HEK293 (cell line): ENCODE results near the gene PARD3B.

ENCODE experiments used
- CTCF ChIA-PET: fragments of 350-600 bp; formaldehyde crosslinking; extraction: SDS; loops from one replicate; lab custom pipeline; 2021; ENCODE audit warnings: antibody characterized with exemption; lab: Yijun Ruan, JAX
- POLR2A ChIA-PET: fragments of 300-600 bp; formaldehyde crosslinking; extraction: SDS; loops from one replicate; lab custom pipeline; 2020; ENCODE audit warnings: antibody characterized with exemption, inconsistent platforms; lab: Yijun Ruan, JAX
- H3K27ac ChIP-seq: fragments of 200-500 bp; sonication (Bioruptor generic); 2 replicates; pipeline ENCODE4 v1.5.1; 2014; ENCODE audit warnings: low read depth, low read length, control low read depth, inconsistent platforms; ENCODE audit errors: extremely low read depth
- H3K36me3 ChIP-seq, 2 experiments: fragments of 200-500 bp in 1 of 2; sonication (Bioruptor generic) in 1 of 2; 1 replicate in 1 of 2; 2 replicates in 1 of 2; pipeline ENCODE4 v1.5.1; 2014 to 2017; ENCODE audit warnings: inconsistent platforms in 2 of 2, low read length in 2 of 2; ENCODE audit not compliant: control insufficient read depth in 2 of 2, insufficient read depth in 1 of 2
- H3K4me1 ChIP-seq: fragments of 200-500 bp; sonication (Bioruptor generic); 2 replicates; pipeline ENCODE4 v1.5.1; 2014; ENCODE audit warnings: mild to moderate bottlenecking, low read length, inconsistent platforms; ENCODE audit not compliant: control insufficient read depth, insufficient read depth
- H3K4me3 ChIP-seq: 2 replicates; pipeline ENCODE4 v1.5.1; 2011; ENCODE audit warnings: low read depth, mild to moderate bottlenecking, control low read depth, low read length, moderate library complexity
- H3K9me3 ChIP-seq: fragments of 200-500 bp; sonication (Bioruptor generic); 2 replicates; pipeline ENCODE4 v1.5.1; 2014; ENCODE audit warnings: low read depth, low read length, inconsistent platforms; ENCODE audit not compliant: control insufficient read depth, insufficient read depth
- BCL11A ChIP-seq: fragments of 450-650 bp; formaldehyde crosslinking; IDR thresholded peaks from 2 replicates; pipeline ENCODE4 v1.5.1; 2016; ENCODE audit warnings: low read depth, missing biosample characterization, missing genetic modification characterization
- HOXC10 ChIP-seq: sonication (generic); formaldehyde crosslinking; IDR thresholded peaks from 2 replicates; pipeline ENCODE4 v1.8.1; 2023; ENCODE audit warnings: mild to moderate bottlenecking, missing genetic modification reagents
- ZBTB48 ChIP-seq: fragments of 450-650 bp; formaldehyde crosslinking; IDR thresholded peaks from 2 replicates; pipeline ENCODE4 v1.5.1; 2016; ENCODE audit warnings: missing biosample characterization, missing genetic modification characterization
- ZBTB8A ChIP-seq: fragments of 450-650 bp; formaldehyde crosslinking; IDR thresholded peaks from 2 replicates; pipeline ENCODE4 v1.5.1; 2016; ENCODE audit warnings: missing biosample characterization, missing genetic modification characterization
- ZIC2 ChIP-seq: fragments of 450-650 bp; formaldehyde crosslinking; IDR thresholded peaks from 2 replicates; pipeline ENCODE4 v1.5.1; 2016; ENCODE audit warnings: missing biosample characterization, missing genetic modification characterization
- ZNF140 ChIP-seq: fragments of 450-650 bp; formaldehyde crosslinking; IDR thresholded peaks from 2 replicates; pipeline ENCODE4 v1.5.1; 2016; ENCODE audit warnings: missing biosample characterization, missing genetic modification characterization
- ZNF211 ChIP-seq: fragments of 450-650 bp; formaldehyde crosslinking; IDR thresholded peaks from 2 replicates; pipeline ENCODE4 v1.5.1; 2016; ENCODE audit warnings: low read depth, missing biosample characterization, missing genetic modification characterization
- ZNF221 ChIP-seq: fragments of 450-650 bp; formaldehyde crosslinking; IDR thresholded peaks from 2 replicates; pipeline ENCODE4 v1.5.1; 2017; ENCODE audit warnings: missing biosample characterization, missing genetic modification characterization, borderline replicate concordance
- ZNF366 ChIP-seq: fragments of 450-650 bp; formaldehyde crosslinking; conservative IDR thresholded peaks from 2 replicates; pipeline ENCODE4 v1.5.1; 2016; ENCODE audit warnings: missing biosample characterization, missing genetic modification characterization
- ZNF37A ChIP-seq: fragments of 450-650 bp; IDR thresholded peaks from 2 replicates; pipeline ENCODE4 v1.5.1; 2018; ENCODE audit warnings: missing biosample characterization, missing genetic modification characterization
- ZNF600 ChIP-seq: fragments of 450-650 bp; formaldehyde crosslinking; IDR thresholded peaks from 2 replicates; pipeline ENCODE4 v1.5.1; 2016; ENCODE audit warnings: missing biosample characterization, missing genetic modification characterization
- ZNF624 ChIP-seq: fragments of 450-650 bp; formaldehyde crosslinking; IDR thresholded peaks from 2 replicates; pipeline ENCODE4 v1.5.1; 2017; ENCODE audit warnings: missing biosample characterization, missing genetic modification characterization
- TF ChIP-seq, protein P1 (sequence below): fragments of 450-650 bp; formaldehyde crosslinking; IDR thresholded peaks from 2 replicates; pipeline ENCODE4 v1.5.1; 2016; ENCODE audit warnings: missing biosample characterization, missing genetic modification characterization
- TF ChIP-seq, protein P2 (sequence below): fragments of 450-650 bp; formaldehyde crosslinking; IDR thresholded peaks from 2 replicates; pipeline ENCODE4 v1.5.1; 2016; ENCODE audit warnings: missing biosample characterization, missing genetic modification characterization
- TF ChIP-seq, protein P3 (sequence below): fragments of 450-650 bp; formaldehyde crosslinking; optimal IDR thresholded peaks from 2 replicates; pipeline ENCODE3; 2016; ENCODE audit warnings: missing biosample characterization, mild to moderate bottlenecking, missing genetic modification characterization
- TF ChIP-seq, protein P4 (sequence below): fragments of 450-650 bp; formaldehyde crosslinking; IDR thresholded peaks from 2 replicates; pipeline ENCODE4 v1.5.1; 2016; ENCODE audit warnings: missing biosample characterization, missing genetic modification characterization
- TF ChIP-seq, protein P5 (sequence below): sonication (generic); formaldehyde crosslinking; IDR thresholded peaks from 2 replicates; pipeline ENCODE4 v1.8.1; 2022; ENCODE audit warnings: mild to moderate bottlenecking, moderate library complexity, missing genetic modification reagents

Gene PARD3B

DNA sequence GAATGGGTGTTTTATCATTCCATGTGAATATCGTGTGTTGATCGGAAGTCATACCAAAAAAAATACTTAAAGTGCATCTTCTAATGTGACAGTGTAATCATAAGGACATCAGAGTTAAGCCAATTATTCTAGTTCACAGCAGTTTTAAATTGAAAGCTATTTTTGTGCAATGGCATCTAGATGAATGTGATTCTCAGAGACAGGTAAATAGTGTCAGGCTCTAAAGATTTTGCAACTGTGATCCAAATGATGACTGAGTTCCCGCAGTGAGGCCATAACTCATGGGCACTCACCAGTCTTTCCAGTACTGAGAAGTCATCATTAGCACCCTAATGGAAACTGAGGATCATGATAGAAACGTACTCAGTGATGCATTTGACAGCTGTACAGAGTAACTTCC lies 542.6 kb downstream of the PARD3B start:
- ChIA-PET POLR2A (no interaction called here), CTCF (no interaction called here)
- Histone ChIP-seq H3K4me3 (no peak overlapping the region), H3K9me3 (no peaks in the 10 kb centered on the region), H3K4me1 (no peaks in the 10 kb centered on the region), H3K36me3 (no peaks in the 10 kb centered on the region), H3K27ac (no peak overlapping the region)
- no peak for TF ChIP-seq ZNF37A
- TF ChIP-seq, protein P1, sequence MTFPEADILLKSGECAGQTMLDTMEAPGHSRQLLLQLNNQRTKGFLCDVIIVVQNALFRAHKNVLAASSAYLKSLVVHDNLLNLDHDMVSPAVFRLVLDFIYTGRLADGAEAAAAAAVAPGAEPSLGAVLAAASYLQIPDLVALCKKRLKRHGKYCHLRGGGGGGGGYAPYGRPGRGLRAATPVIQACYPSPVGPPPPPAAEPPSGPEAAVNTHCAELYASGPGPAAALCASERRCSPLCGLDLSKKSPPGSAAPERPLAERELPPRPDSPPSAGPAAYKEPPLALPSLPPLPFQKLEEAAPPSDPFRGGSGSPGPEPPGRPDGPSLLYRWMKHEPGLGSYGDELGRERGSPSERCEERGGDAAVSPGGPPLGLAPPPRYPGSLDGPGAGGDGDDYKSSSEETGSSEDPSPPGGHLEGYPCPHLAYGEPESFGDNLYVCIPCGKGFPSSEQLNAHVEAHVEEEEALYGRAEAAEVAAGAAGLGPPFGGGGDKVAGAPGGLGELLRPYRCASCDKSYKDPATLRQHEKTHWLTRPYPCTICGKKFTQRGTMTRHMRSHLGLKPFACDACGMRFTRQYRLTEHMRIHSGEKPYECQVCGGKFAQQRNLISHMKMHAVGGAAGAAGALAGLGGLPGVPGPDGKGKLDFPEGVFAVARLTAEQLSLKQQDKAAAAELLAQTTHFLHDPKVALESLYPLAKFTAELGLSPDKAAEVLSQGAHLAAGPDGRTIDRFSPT (tag by site-specific recombination), result no peak
- no peak for TF ChIP-seq ZNF140 (tag by site-specific recombination)
- no peak for TF ChIP-seq HOXC10 (CRISPR knock-in tag)
- TF ChIP-seq ZNF211 (tag by site-specific recombination), result no peak
- TF ChIP-seq, protein P2, sequence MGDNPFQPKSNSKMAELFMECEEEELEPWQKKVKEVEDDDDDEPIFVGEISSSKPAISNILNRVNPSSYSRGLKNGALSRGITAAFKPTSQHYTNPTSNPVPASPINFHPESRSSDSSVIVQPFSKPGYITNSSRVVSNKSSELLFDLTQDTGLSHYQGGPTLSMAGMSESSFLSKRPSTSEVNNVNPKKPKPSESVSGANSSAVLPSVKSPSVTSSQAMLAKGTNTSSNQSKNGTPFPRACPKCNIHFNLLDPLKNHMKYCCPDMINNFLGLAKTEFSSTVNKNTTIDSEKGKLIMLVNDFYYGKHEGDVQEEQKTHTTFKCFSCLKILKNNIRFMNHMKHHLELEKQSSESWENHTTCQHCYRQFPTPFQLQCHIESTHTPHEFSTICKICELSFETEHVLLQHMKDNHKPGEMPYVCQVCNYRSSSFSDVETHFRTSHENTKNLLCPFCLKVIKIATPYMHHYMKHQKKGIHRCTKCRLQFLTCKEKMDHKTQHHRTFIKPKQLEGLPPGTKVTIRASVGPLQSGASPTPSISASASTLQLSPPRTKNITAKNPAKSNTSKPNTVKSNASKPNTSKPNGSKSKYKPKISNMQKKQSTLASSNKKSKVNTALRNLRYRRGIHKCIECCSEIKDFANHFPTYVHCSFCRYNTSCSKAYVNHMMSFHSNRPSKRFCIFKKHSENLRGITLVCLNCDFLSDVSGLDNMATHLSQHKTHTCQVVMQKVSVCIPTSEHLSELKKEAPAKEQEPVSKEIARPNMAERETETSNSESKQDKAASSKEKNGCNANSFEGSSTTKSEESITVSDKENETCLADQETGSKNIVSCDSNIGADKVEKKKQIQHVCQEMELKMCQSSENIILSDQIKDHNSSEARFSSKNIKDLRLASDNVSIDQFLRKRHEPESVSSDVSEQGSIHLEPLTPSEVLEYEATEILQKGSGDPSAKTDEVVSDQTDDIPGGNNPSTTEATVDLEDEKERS (tag by site-specific recombination), result no peak
- TF ChIP-seq, protein P3, sequence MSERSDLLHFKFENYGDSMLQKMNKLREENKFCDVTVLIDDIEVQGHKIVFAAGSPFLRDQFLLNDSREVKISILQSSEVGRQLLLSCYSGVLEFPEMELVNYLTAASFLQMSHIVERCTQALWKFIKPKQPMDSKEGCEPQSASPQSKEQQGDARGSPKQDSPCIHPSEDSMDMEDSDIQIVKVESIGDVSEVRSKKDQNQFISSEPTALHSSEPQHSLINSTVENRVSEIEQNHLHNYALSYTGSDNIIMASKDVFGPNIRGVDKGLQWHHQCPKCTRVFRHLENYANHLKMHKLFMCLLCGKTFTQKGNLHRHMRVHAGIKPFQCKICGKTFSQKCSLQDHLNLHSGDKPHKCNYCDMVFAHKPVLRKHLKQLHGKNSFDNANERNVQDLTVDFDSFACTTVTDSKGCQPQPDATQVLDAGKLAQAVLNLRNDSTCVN (tag by site-specific recombination), result no peak
- no peak for TF ChIP-seq ZIC2 (tag by site-specific recombination)
- no peak for TF ChIP-seq ZNF624 (tag by site-specific recombination)

DNA sequence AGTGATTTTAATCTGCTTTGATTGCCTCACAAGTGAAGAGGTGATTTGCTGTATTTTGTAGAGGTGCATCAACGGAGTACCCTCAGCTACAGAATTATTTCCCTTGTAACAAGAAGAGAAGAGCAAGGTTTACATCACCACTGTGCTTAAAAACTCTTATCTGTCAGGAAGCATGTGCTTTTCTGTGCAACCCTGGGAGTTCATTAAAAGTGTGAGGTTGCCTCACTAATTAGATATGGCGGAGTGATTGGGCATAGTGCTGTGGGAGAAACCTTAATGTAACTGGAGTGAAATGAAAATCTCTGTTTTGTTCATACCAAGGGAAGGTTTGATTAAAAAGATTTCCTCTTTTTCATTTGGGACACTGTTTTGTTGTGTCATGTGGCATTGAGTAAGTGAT lies 544.7 kb downstream of the PARD3B start:
- TF ChIP-seq, protein P4, sequence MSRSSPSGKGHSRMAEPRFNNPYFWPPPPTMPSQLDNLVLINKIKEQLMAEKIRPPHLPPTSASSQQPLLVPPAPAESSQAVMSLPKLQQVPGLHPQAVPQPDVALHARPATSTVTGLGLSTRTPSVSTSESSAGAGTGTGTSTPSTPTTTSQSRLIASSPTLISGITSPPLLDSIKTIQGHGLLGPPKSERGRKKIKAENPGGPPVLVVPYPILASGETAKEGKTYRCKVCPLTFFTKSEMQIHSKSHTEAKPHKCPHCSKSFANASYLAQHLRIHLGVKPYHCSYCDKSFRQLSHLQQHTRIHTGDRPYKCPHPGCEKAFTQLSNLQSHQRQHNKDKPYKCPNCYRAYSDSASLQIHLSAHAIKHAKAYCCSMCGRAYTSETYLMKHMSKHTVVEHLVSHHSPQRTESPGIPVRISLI (tag by site-specific recombination), result no peak
- no peak for TF ChIP-seq BCL11A
- Histone ChIP-seq H3K27ac (no peak overlapping the region), H3K36me3 (no peaks in the 10 kb centered on the region), H3K4me3 (no peak overlapping the region), H3K9me3 (no peaks in the 10 kb centered on the region), H3K4me1 (peaks cover 7% of the 10 kb centered on the region)
- CTCF ChIA-PET, result no interaction called here
- POLR2A ChIA-PET, result no interaction called here

DNA sequence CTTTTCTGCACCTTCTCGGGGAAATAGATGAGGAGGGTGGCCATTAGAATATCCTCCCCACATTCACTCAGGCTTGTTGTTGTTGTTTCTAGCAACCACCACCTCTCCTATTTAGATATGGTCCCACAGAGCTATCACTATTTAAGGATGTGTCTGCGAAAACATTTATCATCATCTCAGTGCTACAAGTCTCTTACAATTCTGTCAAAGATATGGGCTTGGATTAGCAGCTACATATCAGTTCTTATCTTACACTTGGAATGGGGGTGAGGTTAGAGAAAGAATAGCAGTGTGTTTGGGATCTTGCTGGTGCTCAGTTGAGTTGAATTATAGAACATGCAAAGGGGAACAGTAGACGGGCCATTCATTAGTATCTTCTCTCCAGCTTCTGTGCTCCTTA lies 546.1 kb downstream of the PARD3B start:
- no peak overlapping the region for H3K4me3 ChIP-seq
- H3K4me1 ChIP-seq, result peaks cover 7% of the 10 kb centered on the region
- no peaks in the 10 kb centered on the region for H3K9me3 ChIP-seq
- H3K36me3 ChIP-seq, result no peaks in the 10 kb centered on the region
- TF ChIP-seq ZNF366 (tag by site-specific recombination) (no peak), ZBTB48 (tag by site-specific recombination) (no peak), ZNF600 (tag by site-specific recombination) (no peak), ZBTB8A (no peak), ZNF221 (tag by site-specific recombination) (no peak)
- TF ChIP-seq, protein P5, sequence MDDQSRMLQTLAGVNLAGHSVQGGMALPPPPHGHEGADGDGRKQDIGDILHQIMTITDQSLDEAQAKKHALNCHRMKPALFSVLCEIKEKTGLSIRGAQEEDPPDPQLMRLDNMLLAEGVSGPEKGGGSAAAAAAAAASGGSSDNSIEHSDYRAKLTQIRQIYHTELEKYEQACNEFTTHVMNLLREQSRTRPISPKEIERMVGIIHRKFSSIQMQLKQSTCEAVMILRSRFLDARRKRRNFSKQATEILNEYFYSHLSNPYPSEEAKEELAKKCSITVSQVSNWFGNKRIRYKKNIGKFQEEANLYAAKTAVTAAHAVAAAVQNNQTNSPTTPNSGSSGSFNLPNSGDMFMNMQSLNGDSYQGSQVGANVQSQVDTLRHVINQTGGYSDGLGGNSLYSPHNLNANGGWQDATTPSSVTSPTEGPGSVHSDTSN, result no peak
- TF ChIP-seq, all 188 proteins: peak for 0
- ChIA-PET CTCF (no interaction called here), POLR2A (no interaction called here)
- no peak overlapping the region for H3K27ac ChIP-seq
